Central memory CD4-positive, alpha-beta T cell (primary cell): ENCODE measurements around the gene CACFD1.

Source experiments
- DNase-seq: peaks from one replicate; pipeline ENCODE4 v3.0.0; 2022

The CACFD1 gene

DNA sequence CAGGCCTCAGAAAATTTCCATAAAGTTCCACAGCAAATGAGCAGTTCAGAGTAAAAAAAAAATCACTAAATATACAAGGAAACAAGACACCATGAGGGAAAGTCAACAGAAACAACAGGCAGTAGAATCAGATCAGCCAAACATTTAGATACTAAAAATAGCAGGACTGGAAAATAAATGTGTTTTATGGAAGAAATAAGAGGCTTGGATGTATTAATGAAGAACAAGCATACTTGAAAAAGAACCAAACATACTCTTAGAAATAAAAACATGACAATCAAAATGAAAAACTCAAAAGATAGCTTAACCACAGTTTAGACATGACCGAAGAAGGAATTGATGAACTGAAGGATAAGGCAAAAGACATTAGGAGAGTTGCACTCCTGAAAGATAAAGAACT, 42.3 kb downstream of the CACFD1 start:
- DNase-seq = no peak

GRCh38 chr9:133505186-133505830, 45.5 kb downstream of the CACFD1 start:
- DNase-seq = no peak

DNA sequence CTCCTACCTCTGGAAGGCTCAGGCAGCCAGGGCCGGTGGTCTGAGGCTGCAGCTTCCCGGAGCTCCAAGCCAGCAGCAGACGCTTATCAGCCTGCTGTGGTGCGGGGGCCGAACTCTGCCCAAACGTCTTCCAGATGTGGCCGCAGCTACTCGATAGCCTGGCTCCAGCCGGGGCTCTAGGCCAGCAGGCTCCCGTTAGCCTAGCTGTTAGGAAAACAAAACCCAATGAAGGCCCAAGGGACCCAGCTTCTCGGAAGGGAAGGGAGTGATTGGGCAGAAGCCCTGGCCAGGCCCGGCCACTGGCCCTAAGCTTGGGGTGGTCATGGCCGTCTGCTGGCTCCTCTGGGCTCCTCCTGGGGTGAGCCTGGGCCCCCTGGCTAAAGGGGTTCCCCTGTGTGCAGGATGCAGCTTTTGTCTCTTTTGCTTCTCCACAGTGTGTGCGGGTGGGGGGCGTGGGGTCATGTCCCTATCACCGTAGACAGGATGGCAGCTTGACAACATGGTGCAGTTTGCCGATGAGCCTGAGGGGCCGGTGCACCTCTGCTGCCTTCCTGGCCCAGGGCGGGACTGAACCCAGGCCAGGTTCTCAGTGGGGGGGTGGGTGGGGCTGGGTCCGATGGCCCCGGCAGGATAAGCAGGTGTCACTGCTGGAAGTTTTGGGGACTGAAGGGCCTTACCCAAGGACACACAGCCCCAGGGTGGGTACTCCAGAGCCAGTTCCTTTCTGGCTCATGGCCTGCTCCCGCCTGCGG, 46.3 kb downstream of the CACFD1 start:
- DNase-seq = no peak

DNA sequence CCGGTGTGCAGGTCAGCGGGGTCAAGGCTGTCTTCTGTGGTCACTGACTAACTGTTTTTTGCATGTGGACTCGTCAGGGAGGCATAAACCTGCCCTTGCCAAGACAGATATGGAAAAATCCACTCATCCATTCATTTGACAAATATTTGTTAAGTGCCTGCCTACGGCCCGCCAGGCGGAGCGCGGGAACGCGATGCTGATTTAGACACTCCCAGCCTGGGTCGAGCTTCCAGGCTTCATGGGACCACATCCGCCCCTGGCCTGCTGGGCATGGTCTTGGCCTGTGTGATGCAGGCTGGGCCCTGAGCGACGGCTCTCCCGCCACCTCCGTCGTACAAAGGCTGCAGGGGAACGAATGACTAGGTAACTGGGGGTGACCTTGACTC, 46.9 kb downstream of the CACFD1 start:
- DNase-seq = no peak

DNA sequence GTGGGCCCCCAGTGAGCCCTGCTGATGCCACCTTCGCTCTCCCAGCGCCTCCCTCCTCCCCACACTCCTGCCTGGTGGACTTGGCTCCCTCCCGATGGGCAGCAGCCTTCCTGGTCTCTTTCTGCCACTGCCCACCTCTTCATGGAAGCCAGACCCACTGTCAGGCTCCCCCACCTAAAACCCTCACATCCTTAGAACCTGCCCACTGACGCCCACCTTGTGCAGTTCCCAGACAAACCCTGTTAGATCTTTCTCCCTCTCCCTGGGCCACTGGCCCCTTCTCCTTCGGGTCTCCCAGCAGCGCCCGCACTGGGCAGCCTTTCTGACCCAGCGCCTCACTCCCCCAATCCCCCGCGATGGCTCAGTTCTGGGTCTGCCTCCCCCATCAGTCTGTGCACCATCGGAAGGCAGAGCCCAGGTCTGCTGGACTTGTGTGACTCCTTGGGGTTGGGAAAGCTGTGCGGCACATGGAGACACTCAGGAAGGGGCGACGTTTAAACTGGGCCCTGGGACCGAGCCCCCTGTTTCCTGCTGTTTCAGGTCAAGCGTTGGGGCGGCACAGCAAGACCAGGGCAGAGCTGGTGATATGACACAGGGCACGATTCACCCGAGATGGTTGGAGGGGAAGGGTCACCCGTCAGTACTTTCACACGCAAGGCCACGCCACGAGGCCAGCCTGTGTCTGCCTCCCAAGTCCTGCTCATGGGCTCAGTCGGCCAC, 47.6 kb downstream of the CACFD1 start:
- no peak for DNase-seq

GRCh38 chr9:133508046-133508445, 48.3 kb downstream of the CACFD1 start:
- DNase-seq = no peak

GRCh38 chr9:133509179-133510083, 49.7 kb downstream of the CACFD1 start:
- DNase-seq = no peak

DNA sequence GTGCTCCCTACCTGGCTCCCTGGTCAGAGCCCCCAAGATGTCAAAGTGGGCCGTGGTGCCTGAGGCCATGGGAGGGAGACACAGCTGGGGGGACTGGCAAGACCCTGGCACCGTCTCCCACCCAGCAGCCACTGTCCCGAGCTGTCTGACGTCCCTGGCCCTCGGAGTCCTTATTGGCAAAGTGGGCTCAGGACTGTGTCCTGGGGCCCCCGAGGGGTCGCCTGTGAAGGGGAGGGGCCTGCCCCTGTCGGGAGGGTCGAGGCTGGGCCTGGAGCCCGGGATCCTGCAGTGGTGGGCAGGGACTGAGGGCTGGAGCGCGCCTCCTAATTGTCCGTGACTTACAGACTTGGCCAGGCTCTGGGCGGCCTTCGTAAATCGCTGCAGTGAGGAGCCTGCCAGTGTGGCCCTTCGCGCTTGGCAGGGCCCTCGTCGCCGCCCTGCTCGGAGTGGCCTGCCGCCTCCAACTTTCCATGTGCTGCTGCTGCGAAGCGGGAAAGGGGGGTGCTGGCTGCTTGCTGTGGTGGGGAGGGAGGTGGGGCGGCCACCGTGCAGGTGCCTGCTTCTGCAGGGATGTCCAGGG, 51.2 kb downstream of the CACFD1 start:
- DNase-seq = no peak

GRCh38 chr9:133511607-133512006, 51.8 kb downstream of the CACFD1 start:
- DNase-seq = no peak

DNA sequence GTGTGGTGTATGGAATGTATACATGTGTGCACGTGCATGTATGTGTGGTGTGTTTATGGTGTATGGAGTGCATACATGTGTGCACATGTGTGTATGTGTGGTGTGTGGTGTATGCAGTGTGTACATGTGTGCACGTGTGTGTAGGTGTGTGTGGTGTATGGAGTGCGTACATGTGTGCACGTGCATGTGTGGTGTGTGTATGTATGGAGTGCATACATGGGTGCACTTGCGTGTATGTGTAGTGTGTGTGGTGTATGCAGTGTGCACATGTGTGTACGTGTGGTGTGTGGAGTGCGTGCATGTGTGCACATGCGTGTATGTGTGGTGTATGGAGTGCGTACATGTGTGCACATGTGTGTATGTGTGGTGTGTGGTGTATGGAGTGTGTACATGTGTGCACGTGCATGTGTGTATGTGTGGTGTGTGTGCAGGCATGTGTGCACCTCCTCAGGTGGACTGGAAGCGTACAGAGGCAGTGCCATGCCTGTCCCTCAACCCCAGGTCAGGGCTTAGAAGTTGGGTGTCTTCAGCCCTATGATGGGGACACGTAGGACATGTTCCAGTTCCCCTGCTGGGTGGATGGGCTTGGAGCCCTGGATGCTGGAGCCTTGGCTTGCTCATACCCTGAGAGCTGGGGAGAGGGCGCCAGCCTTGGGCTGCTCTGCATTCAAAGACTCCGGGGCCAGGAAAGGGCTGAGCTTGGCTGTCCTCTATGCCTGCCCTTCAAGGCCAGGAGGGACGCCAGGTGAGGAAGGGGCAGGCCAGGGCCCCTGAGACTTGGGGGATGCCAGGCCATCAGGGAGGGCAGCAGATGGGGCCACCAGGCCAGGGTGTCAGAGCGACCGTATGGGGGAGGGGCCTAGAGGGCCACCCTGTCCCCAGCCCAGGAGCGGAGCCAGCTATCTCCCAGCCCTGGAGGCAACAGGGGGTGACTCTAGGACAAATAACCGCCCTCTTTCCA, 52.8 kb downstream of the CACFD1 start:
- no peak for DNase-seq

DNA sequence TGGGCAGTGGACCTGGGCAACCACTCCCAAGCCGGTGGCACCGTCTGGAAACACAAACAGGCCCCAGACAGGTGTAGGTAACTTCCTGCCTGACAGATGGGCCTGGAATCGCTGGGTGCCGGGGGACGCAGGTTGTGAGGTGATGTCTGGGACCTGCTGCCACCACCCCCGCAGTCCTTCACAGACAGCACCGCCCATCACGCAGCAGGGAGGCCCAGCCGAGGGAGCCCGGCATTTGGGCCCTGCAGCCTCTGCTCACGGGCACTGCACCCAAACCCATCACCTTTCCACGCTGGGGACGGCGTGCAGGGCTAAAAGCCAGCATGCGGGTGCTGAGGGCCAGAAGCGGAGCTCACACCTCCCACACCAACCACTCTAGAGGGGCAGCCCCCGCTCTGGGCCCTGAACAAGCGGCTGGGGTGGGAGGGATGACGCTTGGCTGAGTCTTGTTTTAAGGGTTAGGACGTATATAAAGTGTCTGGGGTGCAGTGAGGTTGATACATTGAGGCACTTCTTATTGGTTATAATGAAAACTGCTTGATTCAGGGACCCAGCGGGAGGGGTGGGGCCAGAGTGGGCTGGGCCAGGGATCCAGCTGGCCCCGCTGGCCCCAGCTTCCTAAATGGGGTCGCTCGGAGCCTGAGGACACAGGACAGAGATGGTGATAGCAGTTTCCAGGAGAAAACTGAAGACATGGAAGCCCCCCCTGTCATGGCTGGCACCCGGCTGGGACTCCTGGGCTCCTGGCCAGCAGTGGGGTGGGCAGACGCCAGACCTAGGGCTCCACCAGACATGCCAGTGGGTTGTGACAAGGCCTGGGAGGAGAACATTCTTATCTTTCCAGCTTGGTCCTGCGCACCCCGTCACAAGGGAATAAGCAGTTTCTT, 53.7 kb downstream of the CACFD1 start:
- no peak for DNase-seq

DNA sequence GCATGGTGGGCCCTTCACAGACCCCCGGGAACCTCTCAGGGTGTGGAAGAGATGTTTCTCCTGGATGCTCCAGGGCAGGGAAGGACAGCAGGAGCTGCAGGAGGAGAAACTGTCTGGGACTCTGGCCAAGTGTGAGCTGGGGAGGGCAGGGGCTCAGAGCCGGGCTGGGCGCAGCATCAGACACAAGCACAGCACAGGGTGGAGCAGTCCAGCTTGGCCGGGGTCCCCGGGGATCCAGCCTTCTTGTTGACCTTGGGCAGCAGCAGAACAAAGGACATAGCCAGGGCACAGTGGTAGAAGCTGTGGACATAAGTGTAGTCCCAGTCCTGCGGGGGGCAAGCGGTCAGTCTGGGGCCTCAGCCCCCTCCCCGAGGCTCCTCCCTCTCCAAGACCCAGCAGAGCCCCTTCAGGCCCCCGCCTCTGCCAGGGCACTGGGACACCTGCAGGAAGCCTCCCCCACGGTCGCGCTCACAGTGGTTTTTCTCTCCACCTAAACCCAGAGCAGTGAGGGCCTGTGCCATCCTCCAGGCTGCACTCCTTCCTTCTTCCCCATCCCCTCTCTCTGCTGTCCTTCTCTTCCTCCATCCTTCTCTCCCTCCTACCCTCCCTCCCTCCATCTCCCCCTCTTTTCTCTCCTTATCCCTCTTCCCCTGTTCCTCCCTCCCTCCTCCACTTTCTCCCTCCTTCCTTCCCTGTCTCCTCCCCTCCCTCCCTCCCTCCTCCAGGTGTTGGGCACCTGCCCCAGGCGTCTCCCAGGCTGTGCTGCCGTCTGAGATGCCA, 54.9 kb downstream of the CACFD1 start:
- no peak for DNase-seq

- DNase-seq = no peak
These were observed 55.4 kb downstream of the CACFD1 start for GRCh38 chr9:133515240-133515610.

- no peak for DNase-seq
These were observed 56.0 kb downstream of the CACFD1 start for GRCh38 chr9:133515615-133516255.

DNA sequence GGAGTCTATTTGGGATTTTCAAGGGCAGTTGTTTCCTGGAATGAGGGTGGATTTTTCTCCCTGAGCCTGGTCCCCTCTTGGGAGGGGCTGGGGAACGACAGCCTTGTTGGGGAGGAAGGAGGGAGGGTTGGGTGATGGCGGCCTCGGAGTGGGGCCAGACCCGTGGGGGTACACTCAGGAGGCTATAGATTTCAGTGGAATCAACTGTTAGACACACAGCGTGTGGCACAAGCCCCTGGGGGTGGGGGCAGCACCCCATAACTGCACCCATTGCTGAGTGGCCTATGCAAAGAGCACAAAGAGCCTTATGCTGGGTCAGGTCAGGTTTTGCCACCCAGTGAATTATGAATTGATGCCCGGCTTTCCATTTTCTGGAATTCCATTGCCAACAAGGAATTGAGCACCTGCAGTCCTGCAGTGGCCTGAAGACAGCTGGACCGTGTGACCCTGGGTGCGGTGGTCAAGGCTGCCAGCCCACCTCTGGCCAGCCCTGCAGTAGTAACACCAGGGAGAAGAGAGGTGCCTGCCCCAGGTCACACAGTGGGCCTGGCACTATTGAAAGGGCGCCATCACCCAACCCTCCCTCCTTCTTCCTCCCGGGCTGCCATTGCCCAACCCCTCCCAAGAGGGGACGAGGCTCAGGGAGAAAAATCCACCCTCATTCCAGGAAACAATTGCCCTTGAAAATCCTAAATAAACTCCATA, 56.6 kb downstream of the CACFD1 start:
- no peak for DNase-seq

- DNase-seq = no peak
These were observed 57.2 kb downstream of the CACFD1 start for GRCh38 chr9:133516961-133517350.

- no peak for DNase-seq
These were observed 57.9 kb downstream of the CACFD1 start for GRCh38 chr9:133517711-133518110.

GRCh38 chr9:133518200-133518599, 58.4 kb downstream of the CACFD1 start:
- no peak for DNase-seq
